K562 (cell line): ENCODE measurements around the gene CDCA7. TPM values are rescaled to one million over a fixed set of nuclear protein-coding genes. Genes with fewer than 3 reads are reported as not detected.

Source experiments
- ARID1B ChIP-seq: fragments of 450-650 bp; IDR thresholded peaks from 2 replicates; pipeline ENCODE4 v1.6.1; 2016; ENCODE audit warnings: antibody characterized with exemption, mild to moderate bottlenecking, inconsistent platforms
- CBFA2T3 ChIP-seq: fragments of 450-650 bp; IDR thresholded peaks from 2 replicates; pipeline ENCODE4 v1.6.1; 2017
- CBX2 ChIP-seq: fragments of 200-600 bp; sonication (generic); IDR thresholded peaks from one replicate; pipeline ENCODE4 v1.6.1; 2012; ENCODE audit warnings: mild to moderate bottlenecking, low read length, inconsistent platforms; ENCODE audit not compliant: insufficient read depth, poor library complexity, severe bottlenecking
- CTCF ChIP-seq, 3 experiments: IDR thresholded peaks in 2 of 3; conservative IDR thresholded peaks in 1 of 3; 2 replicates each; pipeline ENCODE4 v1.5.1; 2011 to 2012; ENCODE audit warnings: low read length in 3 of 3, mild to moderate bottlenecking in 3 of 3, control low read depth in 2 of 3, improper control_type of control experiment in 1 of 3, inconsistent platforms in 1 of 3, low read depth in 1 of 3, mixed read lengths in 1 of 3, moderate library complexity in 1 of 3; ENCODE audit not compliant: insufficient read depth in 2 of 3
- MAX ChIP-seq: sonication (generic); formaldehyde crosslinking; IDR thresholded peaks from 2 replicates; pipeline ENCODE4 v1.9.0; 2022; ENCODE audit warnings: mild to moderate bottlenecking, missing genetic modification reagents
- MGA ChIP-seq: fragments of 450-650 bp; IDR thresholded peaks from 2 replicates; pipeline ENCODE4 v1.6.1; 2016; ENCODE audit warnings: mild to moderate bottlenecking, moderate library complexity
- NCOA6 ChIP-seq: fragments of 450-650 bp; IDR thresholded peaks from 2 replicates; pipeline ENCODE4 v1.6.1; 2017; ENCODE audit warnings: mild to moderate bottlenecking
- RFX5 ChIP-seq: IDR thresholded peaks from 2 replicates; pipeline ENCODE4 v1.6.1; 2011; ENCODE audit warnings: low read depth, mild to moderate bottlenecking, improper control_type of control experiment, low read length
- SOX6 ChIP-seq: fragments of 450-650 bp; IDR thresholded peaks from 2 replicates; pipeline ENCODE4 v1.6.1; 2014; ENCODE audit warnings: mild to moderate bottlenecking
- SUPT5H ChIP-seq: fragments of 450-650 bp; IDR thresholded peaks from 2 replicates; pipeline ENCODE4 v1.6.1; 2016
- TFE3 ChIP-seq: fragments of 450-650 bp; formaldehyde crosslinking; IDR thresholded peaks from 2 replicates; pipeline ENCODE4 v1.4.0; 2020; ENCODE audit warnings: mild to moderate bottlenecking, mixed read lengths
- ZNF146 ChIP-seq: IDR thresholded peaks from one replicate; pipeline ENCODE4 v1.6.1; 2018; ENCODE audit warnings: missing compliant biosample characterization; ENCODE audit not compliant: unreplicated experiment
- ZNF316 ChIP-seq: fragments of 450-650 bp; IDR thresholded peaks from 2 replicates; pipeline ENCODE4 v1.6.1; 2016
- ZNF77 ChIP-seq: fragments of 250-450 bp; sonication (Bioruptor Pico); IDR thresholded peaks from 2 replicates; pipeline ENCODE4 v1.5.0; 2020
- polyA plus RNA-seq, 8 experiments: library from polyadenylated mRNA; depleted of rRNA in 4 of 8; stranded (reverse) in 5 of 8; unstranded in 3 of 8; fragments of >200 nt; fragmentation: Nextera tagmentation in 2 of 8; fragmentation: Illumina TruSeq in 1 of 8; extraction: Ambion mirVana in 2 of 8; extraction: Trizol in 1 of 8; gene quantifications; 2 replicates each; pipeline versions ENCODE4 v1.2.1 to v1.2.3, GENCODE V29; 2011 to 2014; ENCODE audit warnings: inconsistent platforms in 1 of 8, missing spikeins in 1 of 8
- total RNA-seq, 7 experiments: library from RNA; depleted of rRNA in 6 of 7; stranded (reverse); fragments of >200 nt in 6 of 7; fragmentation: Illumina TruSeq in 2 of 7; extraction: Trizol in 2 of 7; gene quantifications; 2 replicates each; pipeline versions ENCODE4 v1.2.1 to v1.2.3, GENCODE V29; 2011 to 2021; ENCODE audit warnings: low replicate concordance in 1 of 7

Gene CDCA7
- total and polyA plus RNA-seq, 9 of the 15 experiments (the other 6 are each of a cell fraction or from before 2014, with no cell fraction given): 28.5 to 122 (median 51.0) TPM

GRCh38 chr2:173354073-173354581 lies 545 bp upstream of the CDCA7 start (continued):
- TF ChIP-seq MGA (no peak), NCOA6 (no peak), MAX (CRISPR knock-in tag) (no peak), SOX6 (no peak; the same call in 1 of the 2 replicates), SUPT5H (no peak; the same call in 1 of the 2 replicates), ZNF316 (no peak), TFE3 (CRISPR knock-in tag) (no peak), ZNF146 (CRISPR knock-in tag) (no peak), RFX5 (no peak), ZNF77 (no peak), CBX2 (no peak), CBFA2T3 (peak; percentile 56), CTCF (IDR thresholded peaks at IDR 0.05 in 2 of 3, conservative IDR thresholded peaks at IDR 0.05 in 1 of 3; ENCODE audit: insufficient read depth in 2 of 3, low read depth in 1 of 3, low read length in 3 of 3) (0 out of 6 replicates have a peak, but pooled peaks of 1 of the 3 experiments have one; percentile 0), ARID1B (peak; percentile 57)
